NCI-H69 (cell line): ENCODE data around the gene MICALL2.

ENCODE experiments used
- DNase-seq: peaks from one replicate; lab custom pipeline; 2025; lab: John Stamatoyannopoulos, UW

The MICALL2 gene

GRCh38 chr7:1468203-1468602 is 8.9 kb upstream of the MICALL2 start:
- DNase-seq: no peak

- DNase-seq: peak; percentile 33
These were observed 7.4 kb upstream of the MICALL2 start for GRCh38 chr7:1466524-1467271.

GRCh38 chr7:1464694-1465093 is 5.4 kb upstream of the MICALL2 start:
- no peak for DNase-seq

GRCh38 chr7:1463676-1464223 is 4.5 kb upstream of the MICALL2 start:
- no peak for DNase-seq

GRCh38 chr7:1461646-1462375 is 2.5 kb upstream of the MICALL2 start:
- DNase-seq: peak; percentile 35

- DNase-seq: peak; percentile 48
These were observed 1.8 kb upstream of the MICALL2 start for GRCh38 chr7:1460821-1461645.

GRCh38 chr7:1459920-1460820 is 900 bp upstream of the MICALL2 start:
- DNase-seq: peak; percentile 73

GRCh38 chr7:1459512-1459892 is 232 bp upstream of the MICALL2 start:
- DNase-seq: peak; percentile 99

GRCh38 chr7:1457949-1458682 is 1.2 kb downstream of the MICALL2 start:
- peak; percentile 45 for DNase-seq

- DNase-seq: no peak
These were observed 2.0 kb downstream of the MICALL2 start for GRCh38 chr7:1457059-1457948.

- no peak for DNase-seq
These were observed 3.3 kb downstream of the MICALL2 start for GRCh38 chr7:1455955-1456354.

- DNase-seq: peak; percentile 95
These were observed 3.9 kb downstream of the MICALL2 start for GRCh38 chr7:1455241-1455939.

GRCh38 chr7:1454542-1454941 is 4.7 kb downstream of the MICALL2 start:
- DNase-seq: no peak

- no peak for DNase-seq
These were observed 7.1 kb downstream of the MICALL2 start for GRCh38 chr7:1452205-1452604.

GRCh38 chr7:1450987-1451386 is 8.3 kb downstream of the MICALL2 start:
- DNase-seq: no peak

GRCh38 chr7:1450431-1450830 is 8.8 kb downstream of the MICALL2 start:
- DNase-seq: no peak

GRCh38 chr7:1449951-1450350 is 9.3 kb downstream of the MICALL2 start:
- no peak for DNase-seq

GRCh38 chr7:1449501-1449900 is 9.8 kb downstream of the MICALL2 start:
- no peak for DNase-seq

- no peak for DNase-seq
These were observed 10.3 kb downstream of the MICALL2 start for GRCh38 chr7:1448958-1449357.
